GM18867 (cell line): ENCODE results near the gene S100B.
"Not testable (repeated sequence)": the region's sequence is repeated elsewhere in the genome, so short reads cannot be mapped to it uniquely, and the experiment has no call there.

Source experiments
- ATAC-seq: cut with Tn5 transposase; IDR thresholded peaks from one replicate; pipeline ENCODE4 v1.9.1; 2021; ENCODE audit warnings: mild to moderate bottlenecking, moderate library complexity; ENCODE audit not compliant: unreplicated experiment

S100B gene

GRCh38 chr21:46604329-46604974, 430 bp downstream of the S100B start:
- no peak for ATAC-seq

DNA sequence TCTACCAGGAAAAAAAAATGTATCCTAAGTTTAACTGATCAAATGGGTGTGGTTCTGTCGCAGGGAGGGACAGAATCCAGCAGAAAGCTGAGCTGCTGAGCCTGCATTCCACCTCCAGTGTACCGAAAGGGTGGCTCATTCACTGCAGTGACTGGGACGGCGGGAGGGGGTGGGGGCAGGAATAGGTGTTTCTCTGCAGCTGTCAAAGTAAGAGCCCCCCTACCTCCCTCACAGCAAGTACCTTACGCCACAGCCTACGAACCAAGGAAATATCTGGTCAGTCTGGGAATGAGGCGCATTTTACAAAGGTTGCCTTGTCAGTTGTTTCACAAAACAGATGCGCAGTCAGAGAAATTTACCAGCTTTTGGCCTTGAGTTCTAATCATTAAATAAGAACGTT, 1.7 kb downstream of the S100B start:
- ATAC-seq = no peak

DNA sequence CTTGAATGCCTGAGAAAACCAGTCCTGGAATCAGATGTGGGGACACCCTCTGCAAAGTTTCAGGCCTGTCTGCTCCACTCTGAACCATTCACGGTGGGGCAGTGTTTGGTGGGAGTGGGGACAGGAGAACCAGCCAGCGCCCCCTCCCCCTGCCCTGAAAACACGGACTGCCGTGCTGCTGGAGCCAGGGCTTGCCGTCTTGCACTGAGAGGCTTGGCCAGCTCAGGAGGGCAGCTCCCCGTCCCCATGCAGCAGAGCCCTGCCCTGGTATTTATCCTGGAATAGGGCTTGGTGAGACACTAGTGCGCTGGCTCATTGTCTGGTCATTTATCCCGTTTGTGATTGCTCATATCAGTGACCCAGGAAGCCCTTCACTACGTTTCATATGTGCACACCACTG, 3.9 kb downstream of the S100B start:
- no peak for ATAC-seq

- no peak for ATAC-seq
Measured at GRCh38 chr21:46600305-46600704, 4.6 kb downstream of the S100B start.

DNA sequence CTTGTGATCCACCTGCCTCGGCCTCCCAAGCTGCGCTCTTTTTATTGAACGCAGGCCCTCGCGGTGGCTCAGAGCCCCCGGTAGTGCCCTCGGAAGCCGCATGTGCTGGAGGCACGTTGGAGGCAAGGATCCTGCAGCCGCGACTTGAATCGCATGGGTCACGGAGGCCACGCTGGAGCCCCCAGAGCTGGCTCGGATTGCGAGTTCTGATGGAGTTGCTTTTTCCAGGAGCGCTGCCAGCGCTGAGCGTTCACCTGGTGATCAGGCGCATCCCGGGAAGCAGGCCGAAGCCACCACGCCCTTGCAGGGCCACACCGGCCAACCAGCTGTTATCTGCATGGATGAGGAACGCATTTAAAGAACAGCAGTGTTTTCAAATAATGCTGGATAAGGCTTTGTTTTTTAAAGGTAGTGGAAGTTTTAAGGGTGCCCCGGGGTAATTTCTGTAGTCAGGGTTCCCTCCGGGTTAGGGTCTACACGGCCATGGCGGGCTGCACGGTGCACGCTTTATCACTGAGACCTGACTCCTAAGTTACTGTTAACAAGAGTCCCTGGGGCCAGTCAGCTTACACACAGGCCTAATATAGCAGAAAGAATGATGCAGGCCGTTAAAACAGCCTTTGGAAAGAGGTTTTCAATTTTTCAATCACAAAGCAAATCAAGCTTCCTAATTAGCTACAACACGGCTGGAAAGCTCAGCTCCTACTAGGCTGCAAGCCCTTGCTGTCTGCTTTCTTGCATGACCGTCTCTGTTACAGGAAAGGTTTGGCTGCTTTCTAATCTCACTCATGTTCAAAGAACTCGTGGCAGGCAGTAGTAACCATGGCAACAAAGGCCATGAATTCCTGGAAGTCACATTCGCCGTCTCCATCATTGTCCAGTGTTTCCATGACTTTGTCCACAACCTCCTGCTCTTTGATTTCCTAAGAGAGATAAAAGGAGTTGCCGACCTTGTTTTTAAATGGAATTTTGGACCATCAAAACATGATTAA, 6.0 kb downstream of the S100B start:
- no peak for ATAC-seq

GRCh38 chr21:46597896-46598343, 7.0 kb downstream of the S100B start:
- ATAC-seq = no peak

- no peak for ATAC-seq
Measured at GRCh38 chr21:46597031-46597430, 7.9 kb downstream of the S100B start.

- no peak for ATAC-seq
Measured at GRCh38 chr21:46596201-46596600, 8.7 kb downstream of the S100B start.

GRCh38 chr21:46594276-46594675, 10.6 kb downstream of the S100B start:
- no peak for ATAC-seq

DNA sequence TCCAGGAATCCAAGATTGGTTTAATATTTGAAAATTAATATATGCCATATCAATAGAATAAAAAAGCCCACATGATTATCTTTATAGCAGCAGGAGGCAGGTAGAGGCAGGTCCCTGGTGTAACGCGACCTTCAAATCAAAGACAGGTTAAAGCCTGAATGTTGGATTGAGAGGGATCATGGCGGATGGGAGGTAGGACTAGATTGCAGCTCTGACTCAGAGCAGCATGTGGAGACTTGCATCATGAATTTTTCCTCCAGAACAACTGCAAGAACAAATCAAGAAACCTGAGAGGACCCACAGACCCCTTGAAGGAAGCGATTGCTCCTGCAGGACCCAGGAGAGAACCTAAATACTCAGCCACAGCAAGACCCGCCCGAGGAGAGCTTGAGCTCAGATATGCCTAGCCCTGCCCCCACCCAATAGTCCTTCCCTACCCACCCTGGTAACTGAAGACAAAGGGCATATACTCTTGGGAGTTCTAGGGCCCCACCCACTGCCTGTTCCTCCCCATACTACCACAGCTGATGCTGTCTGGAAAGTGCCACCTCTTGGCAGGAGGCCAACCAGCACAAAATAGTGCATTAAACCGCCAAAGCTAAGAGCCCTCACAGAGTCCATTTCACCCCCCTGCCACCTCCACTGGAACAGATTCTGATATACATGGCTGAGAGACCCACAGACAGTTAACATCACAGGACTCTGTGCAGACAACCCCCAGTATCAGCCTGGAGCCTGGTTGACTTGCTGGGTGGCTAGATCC, 19.5 kb downstream of the S100B start:
- ATAC-seq = no peak

DNA sequence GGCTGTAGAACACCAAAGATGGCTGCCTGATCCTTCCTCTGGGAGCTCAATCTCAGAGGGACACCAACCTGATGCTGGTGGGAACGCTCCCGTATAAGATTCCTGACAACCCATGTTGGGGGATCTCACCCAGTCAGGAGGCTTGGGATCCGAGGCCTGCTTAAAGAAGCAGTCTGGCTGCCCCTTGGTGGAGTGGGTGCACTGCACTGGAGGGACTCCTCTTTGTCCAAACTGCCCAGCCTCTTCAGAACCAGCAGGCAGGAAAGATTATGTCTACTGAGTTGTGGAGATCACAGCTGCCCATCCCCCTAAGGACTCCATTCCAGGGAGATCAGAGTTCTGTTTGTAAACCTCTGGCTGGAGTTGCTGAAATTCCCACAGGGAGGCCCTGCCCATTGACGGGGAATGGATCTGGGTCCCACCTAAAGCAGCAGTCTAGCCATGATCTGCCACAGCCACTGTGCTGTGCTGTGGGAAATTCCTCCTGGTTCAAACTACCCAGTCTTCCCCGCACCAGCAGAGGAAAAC, 23.0 kb downstream of the S100B start:
- ATAC-seq = no peak

GRCh38 chr21:46579394-46579793, 25.5 kb downstream of the S100B start:
- ATAC-seq = not testable (repeated sequence)

GRCh38 chr21:46577786-46578185, 27.1 kb downstream of the S100B start:
- ATAC-seq = not testable (repeated sequence)

GRCh38 chr21:46572850-46573249, 32.0 kb downstream of the S100B start:
- ATAC-seq = no peak

- ATAC-seq = no peak
Measured at GRCh38 chr21:46570631-46571030, 34.3 kb downstream of the S100B start.

DNA sequence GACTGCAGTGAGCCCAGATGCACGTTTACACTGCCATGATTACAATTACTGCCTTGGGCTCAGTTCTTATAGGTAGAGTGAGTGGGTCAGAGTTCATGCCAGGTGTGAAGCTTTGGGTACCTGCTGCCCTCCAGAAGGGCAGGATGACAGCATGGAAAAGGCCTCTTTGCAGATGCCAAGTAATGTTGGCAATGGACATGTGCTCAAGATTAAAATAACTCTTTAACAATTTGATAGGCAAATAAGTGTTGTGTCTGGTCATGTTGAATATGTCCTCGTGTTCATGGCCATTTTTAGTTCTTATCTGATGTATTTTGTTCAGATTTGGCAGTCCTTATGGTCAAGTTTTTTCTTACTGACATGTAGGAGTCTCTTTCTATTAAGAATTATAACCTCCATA, 34.8 kb downstream of the S100B start:
- ATAC-seq = no peak

DNA sequence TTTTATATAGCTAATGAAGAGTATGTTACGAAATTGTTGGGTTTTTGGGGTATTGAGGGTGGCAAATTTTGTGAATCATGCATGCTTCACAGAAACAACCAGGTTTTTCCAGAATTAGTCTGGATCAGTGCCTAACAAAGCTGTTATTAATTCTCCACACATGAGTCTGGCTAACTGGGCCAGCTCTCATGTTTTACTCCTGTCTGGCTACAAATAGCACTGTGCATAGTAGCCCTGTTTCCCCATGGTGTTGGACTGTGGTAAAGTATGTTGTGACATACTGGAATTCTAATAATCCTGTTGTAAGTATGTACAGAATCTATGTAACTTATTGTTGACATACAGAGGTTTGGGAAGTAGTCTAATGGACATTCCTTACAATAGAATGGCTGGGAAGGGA, 35.8 kb downstream of the S100B start:
- ATAC-seq = no peak

GRCh38 chr21:46568562-46568961, 36.3 kb downstream of the S100B start:
- no peak for ATAC-seq

DNA sequence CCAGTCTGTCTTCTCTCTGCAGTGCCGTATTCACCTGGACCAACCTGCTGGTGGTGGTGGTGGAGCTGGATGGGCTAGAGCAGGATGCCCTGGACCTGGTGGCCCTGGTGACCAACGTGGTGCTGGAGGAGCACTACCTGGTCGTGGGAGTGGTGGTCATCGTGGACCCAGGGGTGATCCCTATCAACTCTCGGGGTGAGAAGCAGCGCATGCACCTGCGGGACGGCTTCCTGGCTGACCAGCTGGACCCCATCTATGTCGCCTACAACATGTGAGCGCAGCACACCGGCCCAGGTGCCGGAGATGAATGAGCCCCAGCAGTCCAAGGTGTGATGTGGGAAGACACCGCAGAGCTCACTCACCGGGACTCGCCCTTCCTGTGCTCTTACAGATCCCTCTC, 37.5 kb downstream of the S100B start:
- no peak for ATAC-seq

GRCh38 chr21:46564391-46564790, 40.5 kb downstream of the S100B start:
- no peak for ATAC-seq

DNA sequence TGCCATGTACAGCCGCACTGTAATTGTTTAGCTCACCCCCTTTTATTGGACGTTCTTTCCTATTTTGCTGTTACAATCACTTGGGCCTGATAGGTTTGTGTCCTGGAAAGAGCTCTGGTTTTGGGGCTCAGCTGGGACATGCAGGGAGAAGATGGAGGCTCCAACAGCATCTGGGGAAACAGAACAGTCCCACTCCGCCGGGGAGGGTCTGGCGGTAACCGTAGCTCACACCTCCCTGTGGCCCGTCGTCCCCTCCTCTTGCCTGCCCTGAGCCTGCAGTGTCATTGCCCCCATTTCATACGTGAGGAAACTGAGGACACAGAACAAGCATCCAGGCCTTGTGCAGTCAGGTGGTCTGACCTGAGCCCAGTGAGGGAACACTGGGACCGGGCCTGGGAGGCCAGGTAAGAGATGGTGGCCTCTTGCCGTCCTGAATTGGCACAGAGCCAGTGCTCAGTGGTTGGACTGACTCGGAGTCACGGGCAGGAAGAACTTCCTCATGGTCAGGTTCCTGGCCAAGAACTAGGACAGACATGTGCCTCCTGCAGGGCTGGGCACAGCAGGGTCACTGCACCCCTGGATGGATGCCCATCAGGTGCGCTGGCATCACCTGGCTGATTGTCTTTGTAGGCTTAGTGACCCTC, 41.8 kb downstream of the S100B start:
- ATAC-seq = no peak
